Spleen (tissue), 7 donors: ENCODE results near the gene UNCX.

ENCODE experiments used
- CTCF ChIP-seq, 11 experiments: fragments of 200-600 bp in 7 of 11; fragments of 450-650 bp in 4 of 11; sonication (generic) in 4 of 11; IDR thresholded peaks in 8 of 11; conservative IDR thresholded peaks in 3 of 11; 1 replicate in 7 of 11; 2 replicates in 4 of 11; pipeline versions ENCODE4 v1.4.0 to v1.8.0; 2016 to 2021; ENCODE audit warnings: antibody characterized with exemption in 11 of 11, inconsistent platforms in 4 of 11, mild to moderate bottlenecking in 1 of 11
- POLR2A ChIP-seq, 3 donors: fragments of 450-650 bp; IDR thresholded peaks; one replicate each; pipeline ENCODE4 v1.5.1; 2017; ENCODE audit warnings: antibody characterized with exemption in 3 of 3, mild to moderate bottlenecking in 1 of 3
- POLR2AphosphoS5 ChIP-seq, 3 donors: sonication (generic); formaldehyde crosslinking; IDR thresholded peaks; one replicate each; pipeline ENCODE4 v1.5.1; 2017; ENCODE audit warnings: antibody characterized with exemption in 3 of 3
- donor health status: DM: no; HTN: no; CAD: no; lungs with moderate emphysema.
- donor health status: DM: no; HTN: no; CAD: no.
- donor health status: DM: no; HTN: no; CAD: no.

- TF ChIP-seq POLR2AphosphoS5 (IDR thresholded peaks at IDR 0.05) = no peak
- no peak for TF ChIP-seq CTCF (IDR thresholded peaks at IDR 0.05 in 8 of 11, conservative IDR thresholded peaks at IDR 0.05 in 3 of 11)
- TF ChIP-seq POLR2A (IDR thresholded peaks at IDR 0.05) = no peak
These were observed 23.6 kb upstream of the UNCX start for GRCh38 chr7:1209097-1209496.
